Ovary (tissue), 3 donors: ENCODE results near the gene CAPRIN1.

Experiments used
- CTCF ChIP-seq, 3 donors: fragments of 450-650 bp in 2 of 3; fragments of 200-600 bp in 1 of 3; IDR thresholded peaks; one replicate each; pipeline versions ENCODE4 v1.5.1 to v1.8.0; 2016 to 2022; ENCODE audit warnings: antibody characterized with exemption in 3 of 3, mild to moderate bottlenecking in 1 of 3
- EP300 ChIP-seq: sonication (generic); formaldehyde crosslinking; IDR thresholded peaks from one replicate; pipeline ENCODE4 v1.6.1; 2017; ENCODE audit warnings: antibody characterized with exemption
- POLR2A ChIP-seq: fragments of 450-650 bp; IDR thresholded peaks from one replicate; pipeline ENCODE4 v1.6.1; 2017; ENCODE audit warnings: antibody characterized with exemption, mild to moderate bottlenecking, moderate library complexity
- donor health status: DM: no; HTN: no; CAD: no.

GRCh38 chr11:34105079-34105956 is 53.8 kb downstream of the CAPRIN1 start, which contains the start of gene NAT10:
- TF ChIP-seq CTCF (IDR thresholded peaks at IDR 0.05) (peak in 2 of 3 donors; percentile 15 to 21), POLR2A (peak; percentile 77), EP300 (no peak)
